Measurements from ENCODE around the gene ALDH3A1.

The ALDH3A1 gene

GRCh38 chr17:19702217-19702641 is 45.9 kb downstream of the ALDH3A1 start:
- no peak for DNase-seq (ENCODE audit: low read depth)
- no peak overlapping the region for H3K4me3 ChIP-seq (ENCODE audit: low read length)
- no peak for TF ChIP-seq CTCF (IDR thresholded peaks at IDR 0.05; ENCODE audit: insufficient read depth, low read depth, low read length, missing control alignments)
